Measurements from ENCODE around the gene ACAT2. TPM values are rescaled to one million over a fixed set of nuclear protein-coding genes. Genes with fewer than 3 reads are reported as not detected.
A peak's percentile ranks its signal among the peaks of the same experiment; 100 is the strongest.
"Not testable (repeated sequence)": the region's sequence is repeated elsewhere in the genome, so short reads cannot be mapped to it uniquely, and the experiment has no call there.

ACAT2 gene
- total RNA-seq = 0.85 TPM

DNA sequence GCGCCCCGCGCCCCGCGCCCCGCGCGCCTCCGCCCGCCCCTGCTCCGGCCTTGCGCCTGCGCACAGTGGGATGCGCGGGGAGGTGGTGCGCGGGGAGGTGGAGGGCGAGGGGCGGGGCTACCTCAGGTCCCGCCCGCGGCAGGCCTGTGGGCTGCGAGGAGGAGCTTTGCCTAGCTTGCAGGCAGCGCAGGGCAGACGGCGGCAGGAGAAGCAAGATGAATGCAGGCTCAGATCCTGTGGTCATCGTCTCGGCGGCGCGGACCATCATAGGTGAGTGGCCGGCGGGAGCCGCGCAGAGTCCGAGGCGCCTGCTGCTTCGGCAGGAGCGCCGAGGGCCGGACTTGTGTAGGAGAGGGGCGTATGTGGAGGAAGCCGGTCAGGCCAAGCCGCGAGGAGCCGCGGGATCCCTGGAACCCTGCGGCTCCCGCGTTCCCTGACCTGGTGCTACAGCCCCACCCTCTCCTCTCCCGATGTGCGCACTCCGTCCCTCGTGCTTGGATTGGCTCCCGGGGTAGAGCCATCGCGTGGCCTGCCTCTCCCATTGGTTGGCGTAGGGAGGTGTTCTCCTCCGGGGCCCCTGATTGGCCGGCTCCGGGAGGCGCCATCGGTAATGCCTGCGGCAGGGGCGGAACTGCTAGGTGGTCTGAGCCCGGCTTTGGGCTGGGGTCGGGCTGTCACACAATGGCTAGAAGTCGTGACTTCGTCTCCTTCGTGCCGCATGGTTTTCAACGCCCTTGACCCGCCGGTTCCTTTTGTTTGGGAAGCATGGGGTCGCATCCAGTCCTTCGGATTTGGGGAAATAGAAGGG is at the start of gene ACAT2:
Gene ACAT2 (plus strand): TSS at position 173 of the 808 bp plus-strand sequence. CDS start 43 bp downstream, at position 216.
- intact Hi-C loops (cut with DNase I) = loop anchor here (1.0 kb wide), 3 partner anchors 27 to 69 kb away; partner anchors contain the start of genes SOD2, TCP1 and WTAP
- TF ChIP-seq, protein P1, sequence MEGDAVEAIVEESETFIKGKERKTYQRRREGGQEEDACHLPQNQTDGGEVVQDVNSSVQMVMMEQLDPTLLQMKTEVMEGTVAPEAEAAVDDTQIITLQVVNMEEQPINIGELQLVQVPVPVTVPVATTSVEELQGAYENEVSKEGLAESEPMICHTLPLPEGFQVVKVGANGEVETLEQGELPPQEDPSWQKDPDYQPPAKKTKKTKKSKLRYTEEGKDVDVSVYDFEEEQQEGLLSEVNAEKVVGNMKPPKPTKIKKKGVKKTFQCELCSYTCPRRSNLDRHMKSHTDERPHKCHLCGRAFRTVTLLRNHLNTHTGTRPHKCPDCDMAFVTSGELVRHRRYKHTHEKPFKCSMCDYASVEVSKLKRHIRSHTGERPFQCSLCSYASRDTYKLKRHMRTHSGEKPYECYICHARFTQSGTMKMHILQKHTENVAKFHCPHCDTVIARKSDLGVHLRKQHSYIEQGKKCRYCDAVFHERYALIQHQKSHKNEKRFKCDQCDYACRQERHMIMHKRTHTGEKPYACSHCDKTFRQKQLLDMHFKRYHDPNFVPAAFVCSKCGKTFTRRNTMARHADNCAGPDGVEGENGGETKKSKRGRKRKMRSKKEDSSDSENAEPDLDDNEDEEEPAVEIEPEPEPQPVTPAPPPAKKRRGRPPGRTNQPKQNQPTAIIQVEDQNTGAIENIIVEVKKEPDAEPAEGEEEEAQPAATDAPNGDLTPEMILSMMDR (IDR thresholded peaks at IDR 0.05) = peak in 1 of 3 experiments; percentile 18

DNA sequence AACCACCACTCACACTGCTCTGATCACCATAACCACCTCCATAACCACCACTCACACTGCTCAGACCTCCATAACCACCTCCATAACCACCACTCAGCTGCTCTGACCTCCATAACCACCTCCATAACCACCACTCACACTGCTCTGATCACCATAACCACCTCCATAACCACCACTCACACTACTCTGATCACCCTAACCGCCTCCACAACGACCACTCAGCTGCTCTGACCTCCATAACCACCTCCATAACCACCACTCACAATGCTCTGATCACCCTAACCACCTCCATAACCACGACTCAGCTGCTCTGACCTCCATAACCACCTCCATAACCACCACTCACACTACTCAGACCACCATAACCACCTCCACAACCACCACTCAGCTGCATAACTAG is 49.5 kb upstream of the ACAT2 start:
- not testable (repeated sequence) for DNase-seq (ENCODE audit: low spot score in 2 of 2)

More for the DNA sequence above, at the start of gene ACAT2:
- Histone ChIP-seq H3K36me3 (peaks cover 9 to 31% of the 10 kb centered on the region in 2 donors), H3K27me3 (no peaks in the 10 kb centered on the region), H3K4me3 (peak within 1 kb of the TSS; percentile 80 to 99), H3K4me1 (peaks cover 5 to 11% of the 10 kb centered on the region in 2 donors), H3K9me3 (no peaks in the 10 kb centered on the region), H3K27ac (peak within 1 kb of the TSS; percentile 96 to 99)
- DNase-seq (ENCODE audit: low spot score in 2 of 2) = peak; percentile 89 to 98

DNA sequence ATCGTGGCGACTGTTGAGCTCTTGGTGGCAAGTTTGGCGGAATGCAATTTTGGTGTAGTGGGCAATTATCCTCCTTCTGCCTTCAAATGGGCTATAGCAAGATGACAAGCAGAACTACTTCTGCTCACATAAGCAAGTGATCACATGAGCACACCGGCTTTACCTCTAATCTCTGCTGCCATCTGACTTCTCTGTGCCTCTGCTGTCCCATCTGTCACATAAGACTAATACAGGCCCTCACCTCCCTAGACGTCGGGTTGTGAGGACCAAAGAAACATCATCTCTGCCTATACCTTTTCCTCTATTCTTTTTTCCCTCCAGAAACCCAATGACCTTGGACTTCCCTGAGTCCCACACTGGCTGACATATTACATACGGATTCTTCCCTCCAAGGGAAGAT is 47.9 kb upstream of the ACAT2 start:
- no peak for DNase-seq (ENCODE audit: low spot score in 2 of 2)
- Histone ChIP-seq H3K4me1 (peaks cover 6 to 15% of the 10 kb centered on the region in 2 donors), H3K27me3 (no peaks in the 10 kb centered on the region), H3K27ac (no peak overlapping the region), H3K9me3 (no peaks in the 10 kb centered on the region), H3K4me3 (no peak overlapping the region), H3K36me3 (no peaks in the 10 kb centered on the region)
- TF ChIP-seq, protein P1 (IDR thresholded peaks at IDR 0.05) = no peak
- intact Hi-C loops (cut with DNase I) = no loop called here

More for the DNA sequence above, 49.5 kb upstream of the ACAT2 start:
- H3K27ac ChIP-seq; H3K36me3 ChIP-seq; H3K27me3 ChIP-seq; H3K9me3 ChIP-seq; H3K4me3 ChIP-seq; intact Hi-C loops (cut with DNase I): not testable (repeated sequence)
- peaks cover 6 to 12% of the 10 kb centered on the region in 2 donors for H3K4me1 ChIP-seq

DNA sequence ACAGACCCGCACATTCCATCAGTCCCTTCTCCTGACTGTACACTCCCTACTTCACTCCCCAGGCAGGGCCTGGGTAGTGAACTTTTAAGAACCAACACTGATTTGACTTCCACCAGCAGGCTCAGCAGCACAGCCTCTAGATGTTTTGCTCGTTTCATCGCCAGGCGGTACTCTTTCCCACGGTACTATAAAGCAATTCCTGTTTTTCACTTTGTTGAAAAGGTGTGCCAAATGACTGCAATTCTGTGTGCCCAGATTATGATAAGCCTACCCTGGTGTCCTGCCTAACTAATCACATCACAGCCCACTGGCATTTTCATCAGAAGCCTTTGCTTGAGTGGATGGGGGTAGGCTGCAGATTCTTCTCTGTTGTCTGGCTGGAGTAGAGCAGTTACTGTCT is 47.4 kb upstream of the ACAT2 start:
- no peak overlapping the region for H3K4me3 ChIP-seq
- TF ChIP-seq, protein P1 (IDR thresholded peaks at IDR 0.05) = no peak
- no peaks in the 10 kb centered on the region for H3K9me3 ChIP-seq
- H3K27me3 ChIP-seq = no peaks in the 10 kb centered on the region
- intact Hi-C loops (cut with DNase I) = no loop called here
- no peak overlapping the region for H3K27ac ChIP-seq
- no peaks in the 10 kb centered on the region for H3K36me3 ChIP-seq
- no peak for DNase-seq (ENCODE audit: low spot score in 2 of 2)
- peaks cover 6 to 15% of the 10 kb centered on the region in 2 donors for H3K4me1 ChIP-seq

DNA sequence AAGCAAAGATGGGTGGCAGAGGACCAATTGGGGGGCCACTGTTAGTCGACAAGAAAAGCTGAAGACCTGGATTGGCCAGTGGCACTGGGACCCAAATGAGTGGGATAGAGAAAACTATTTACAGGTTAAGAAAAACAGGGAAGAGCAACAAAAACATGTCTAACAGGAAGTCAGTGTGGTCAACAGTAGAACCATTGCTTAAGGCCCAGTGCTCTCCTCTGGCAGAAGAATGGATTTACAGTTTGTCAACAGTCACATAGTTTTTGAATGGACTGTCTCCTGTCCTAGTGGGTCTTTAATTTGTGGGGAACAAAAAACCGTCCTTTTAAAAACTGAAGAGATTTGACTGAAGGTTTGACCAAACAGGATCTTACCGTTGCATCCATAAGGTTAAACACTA is 46.7 kb upstream of the ACAT2 start:
- Histone ChIP-seq H3K9me3 (no peaks in the 10 kb centered on the region), H3K27ac (peak overlapping the region in 1 of 2 donors; percentile 85), H3K27me3 (no peaks in the 10 kb centered on the region), H3K36me3 (no peaks in the 10 kb centered on the region), H3K4me3 (no peak overlapping the region), H3K4me1 (peaks cover 6 to 15% of the 10 kb centered on the region in 2 donors)
- TF ChIP-seq, protein P1 (IDR thresholded peaks at IDR 0.05) = no peak
- intact Hi-C loops (cut with DNase I) = no loop called here
- DNase-seq (ENCODE audit: low spot score in 2 of 2) = no peak

DNA sequence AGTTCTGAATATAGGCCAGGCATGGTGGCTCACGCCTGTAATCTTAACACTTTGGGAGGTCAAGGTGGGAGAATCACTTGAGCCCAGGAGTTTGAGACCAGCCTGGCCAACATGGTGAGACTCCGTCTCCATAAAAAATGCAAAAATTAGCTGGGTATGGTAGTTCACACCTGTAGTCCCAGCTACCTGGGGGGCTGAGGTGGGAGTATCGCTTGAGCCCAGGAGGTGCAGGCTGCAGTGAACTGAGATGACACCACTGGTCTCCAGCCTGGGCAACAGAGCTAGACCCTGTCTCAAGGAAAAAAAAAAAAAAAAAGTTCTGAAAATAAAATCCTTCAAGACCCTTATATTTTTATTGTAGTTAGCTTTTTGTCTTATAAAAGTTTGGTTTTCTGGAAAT is 46.2 kb upstream of the ACAT2 start:
- no peak for DNase-seq (ENCODE audit: low spot score in 2 of 2)
- intact Hi-C loops (cut with DNase I) = loop anchor here (1.0 kb wide), 2 partner anchors 11 to 14 kb away; no protein-coding TSS in a partner anchor
- no peak overlapping the region for H3K4me3 ChIP-seq
- H3K4me1 ChIP-seq = peaks cover 6 to 15% of the 10 kb centered on the region in 2 donors
- TF ChIP-seq, protein P1 (IDR thresholded peaks at IDR 0.05) = no peak
- H3K27ac ChIP-seq = peak overlapping the region in 1 of 2 donors; percentile 85
- H3K9me3 ChIP-seq = no peaks in the 10 kb centered on the region
- no peaks in the 10 kb centered on the region for H3K36me3 ChIP-seq
- H3K27me3 ChIP-seq = no peaks in the 10 kb centered on the region

Measured in ascending aorta (tissue), 2 donors.